GM21825 (cell line): ENCODE measurements around the gene IGF2BP3.
"Not testable (repeated sequence)": the region's sequence is repeated elsewhere in the genome, so short reads cannot be mapped to it uniquely, and the experiment has no call there.

Experiments
- ATAC-seq: cut with Tn5 transposase; IDR thresholded peaks from one replicate; pipeline ENCODE4 v1.9.1; 2021; ENCODE audit warnings: mild to moderate bottlenecking, moderate library complexity; ENCODE audit not compliant: unreplicated experiment

The IGF2BP3 gene

GRCh38 chr7:23426876-23427275 is 43.4 kb downstream of the IGF2BP3 start:
- no peak for ATAC-seq

DNA sequence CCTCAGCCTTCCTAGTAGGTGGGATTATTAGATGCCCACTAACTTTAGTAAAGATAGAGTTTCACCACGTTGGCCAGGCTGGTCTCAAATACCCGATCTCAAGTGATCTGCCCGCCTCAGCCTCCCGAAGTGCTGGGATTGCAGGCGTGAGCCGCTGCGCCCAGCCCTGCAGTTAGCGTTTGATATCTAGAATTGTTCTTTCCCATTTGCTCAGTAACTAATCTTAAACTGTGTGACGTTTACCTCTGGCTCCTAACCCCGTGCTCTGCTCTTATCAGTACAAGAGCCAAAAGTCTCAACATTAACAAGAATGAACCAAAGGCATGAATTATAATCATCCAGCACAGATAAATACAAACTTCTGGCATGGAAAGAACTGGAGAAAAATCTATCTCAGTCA is 47.4 kb downstream of the IGF2BP3 start:
- no peak for ATAC-seq

- ATAC-seq, result no peak
These were observed 47.9 kb downstream of the IGF2BP3 start for GRCh38 chr7:23422384-23422783.

DNA sequence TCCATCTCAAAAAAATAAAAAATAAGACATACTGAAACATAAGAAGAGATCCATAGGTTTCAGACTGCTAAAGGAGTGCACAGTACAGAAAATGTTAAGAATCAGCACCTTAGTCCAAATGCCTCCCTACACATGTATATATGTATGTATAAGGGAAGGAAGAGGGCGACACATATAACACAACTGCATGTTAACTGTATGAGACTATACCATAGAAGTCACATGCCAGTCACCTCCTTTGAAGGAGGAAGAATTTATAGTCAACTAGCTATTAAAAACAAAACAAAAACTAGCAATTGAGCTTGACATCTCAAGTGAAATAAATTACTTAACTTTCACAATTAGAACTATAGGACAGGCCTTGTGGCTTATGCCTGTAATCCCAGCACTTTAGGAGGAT is 50.4 kb downstream of the IGF2BP3 start:
- no peak for ATAC-seq

GRCh38 chr7:23419160-23419559 is 51.1 kb downstream of the IGF2BP3 start:
- ATAC-seq, result no peak

- no peak for ATAC-seq
These were observed 52.2 kb downstream of the IGF2BP3 start for GRCh38 chr7:23418046-23418445.

- no peak for ATAC-seq
These were observed 55.1 kb downstream of the IGF2BP3 start for GRCh38 chr7:23415198-23415597.

DNA sequence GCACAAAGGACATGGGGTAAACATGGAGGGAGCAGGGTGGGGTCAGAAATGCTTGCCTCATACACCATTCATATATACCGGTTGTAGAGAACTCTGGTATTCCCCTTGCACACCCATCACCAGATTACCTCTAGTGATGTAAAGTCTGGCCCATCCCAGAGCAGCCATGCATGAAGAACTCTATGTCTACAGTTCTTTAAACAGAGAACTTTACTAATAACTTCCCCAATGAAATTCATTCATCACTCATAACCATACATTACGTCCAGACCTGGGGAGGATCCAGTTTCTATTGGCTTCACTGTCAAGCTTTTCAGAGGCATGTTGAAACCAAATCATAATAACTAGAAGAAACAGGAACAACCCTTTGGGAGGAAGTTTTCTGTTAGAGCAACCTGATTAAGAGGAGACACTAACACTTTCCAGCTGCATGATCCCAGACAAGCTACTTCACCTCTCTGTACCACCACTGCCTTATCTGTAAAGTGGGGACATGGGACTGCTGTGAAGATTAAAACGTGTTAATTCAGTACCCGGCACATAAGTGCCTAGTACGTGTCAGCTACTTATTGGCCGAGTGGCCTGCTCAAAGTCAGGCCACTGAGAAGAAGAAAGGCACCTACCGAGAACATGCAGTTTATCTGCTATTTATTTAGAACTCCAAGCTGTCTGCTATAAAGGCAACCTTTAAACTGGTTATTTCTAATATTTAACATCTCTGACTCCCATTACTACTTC is 59.7 kb downstream of the IGF2BP3 start:
- peak; percentile 83 for ATAC-seq

GRCh38 chr7:23406564-23406963 is 63.7 kb downstream of the IGF2BP3 start:
- not testable (repeated sequence) for ATAC-seq

DNA sequence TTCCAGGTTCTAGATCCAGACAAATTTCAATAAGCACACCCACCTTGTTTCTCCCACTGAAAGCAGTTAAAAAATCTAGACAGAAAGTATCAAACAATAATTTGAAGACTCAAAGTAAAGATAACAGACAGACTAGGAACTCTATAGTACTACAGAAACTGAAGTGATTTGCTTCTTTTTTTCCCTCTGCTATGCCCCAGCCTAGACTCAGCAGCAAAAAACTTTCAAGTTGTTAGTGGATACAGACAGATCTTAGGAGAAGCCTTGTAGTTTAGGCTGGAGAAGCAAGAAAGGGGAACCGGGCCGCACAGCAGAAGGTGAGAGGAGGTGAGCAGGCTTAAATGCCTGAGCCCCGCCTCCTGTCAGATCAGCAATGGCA is 65.1 kb downstream of the IGF2BP3 start:
- ATAC-seq, result no peak

- no peak for ATAC-seq
These were observed 65.6 kb downstream of the IGF2BP3 start for GRCh38 chr7:23404546-23405239.

- ATAC-seq, result no peak
These were observed 66.3 kb downstream of the IGF2BP3 start for GRCh38 chr7:23403970-23404369.

DNA sequence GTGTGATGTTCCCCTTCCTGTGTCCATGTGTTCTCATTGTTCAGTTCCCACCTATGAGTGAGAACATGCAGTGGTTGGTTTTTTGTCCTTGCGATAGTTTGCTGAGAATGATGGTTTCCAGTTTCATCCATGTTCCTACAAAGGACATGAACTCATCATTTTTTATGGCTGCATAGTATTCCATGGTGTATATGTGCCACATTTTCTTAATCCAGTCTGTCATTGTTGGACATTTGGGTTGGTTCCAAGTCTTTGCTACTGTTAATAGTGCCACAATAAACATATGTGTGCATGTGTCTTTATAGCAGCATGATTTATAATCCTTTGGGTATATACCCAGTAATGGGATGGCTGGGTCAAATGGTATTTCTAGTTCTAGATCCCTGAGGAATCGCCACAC is 72.2 kb downstream of the IGF2BP3 start:
- ATAC-seq, result not testable (repeated sequence)

- ATAC-seq, result no peak
These were observed 73.0 kb downstream of the IGF2BP3 start for GRCh38 chr7:23397241-23397640.

- no peak for ATAC-seq
These were observed 73.9 kb downstream of the IGF2BP3 start for GRCh38 chr7:23396222-23397015.

GRCh38 chr7:23394488-23395171 is 75.7 kb downstream of the IGF2BP3 start:
- no peak for ATAC-seq

DNA sequence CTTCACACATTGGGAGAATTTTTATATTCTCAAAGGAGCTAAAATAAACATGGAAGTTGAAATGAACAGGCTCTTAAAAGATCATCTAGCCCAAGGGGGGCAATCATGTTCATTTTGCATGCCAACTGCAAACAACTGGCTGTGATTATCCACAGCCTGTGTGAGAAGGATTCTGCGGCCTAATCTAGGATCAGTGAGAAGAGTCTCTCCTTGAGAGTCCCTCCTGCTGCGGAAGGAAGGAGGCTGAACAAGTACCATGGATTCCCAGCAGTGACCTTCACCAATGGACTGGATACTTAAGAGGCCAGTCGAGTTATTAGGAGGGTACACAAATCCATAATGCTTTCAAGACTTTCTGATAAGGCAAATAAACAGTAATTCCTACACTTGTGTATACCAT is 76.7 kb downstream of the IGF2BP3 start:
- no peak for ATAC-seq

DNA sequence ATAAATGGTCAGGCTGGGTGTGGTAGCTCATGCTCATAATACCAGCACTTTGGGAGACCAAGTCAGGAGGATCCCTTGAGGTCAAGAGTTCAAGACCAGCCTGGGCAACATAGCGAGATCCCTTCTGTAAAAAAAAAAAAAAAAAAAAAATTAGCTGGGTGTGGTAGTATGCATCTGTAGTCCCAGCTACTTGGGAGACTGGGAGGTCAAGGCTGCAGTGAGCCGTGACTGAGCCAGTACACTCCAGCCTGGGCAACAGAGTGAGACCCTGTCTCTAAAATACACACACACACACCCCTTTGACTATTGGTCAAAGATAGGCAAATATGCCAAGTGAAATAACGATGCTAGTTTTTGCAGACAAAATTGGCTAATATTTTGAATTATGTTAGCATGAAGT is 80.6 kb downstream of the IGF2BP3 start:
- no peak for ATAC-seq

DNA sequence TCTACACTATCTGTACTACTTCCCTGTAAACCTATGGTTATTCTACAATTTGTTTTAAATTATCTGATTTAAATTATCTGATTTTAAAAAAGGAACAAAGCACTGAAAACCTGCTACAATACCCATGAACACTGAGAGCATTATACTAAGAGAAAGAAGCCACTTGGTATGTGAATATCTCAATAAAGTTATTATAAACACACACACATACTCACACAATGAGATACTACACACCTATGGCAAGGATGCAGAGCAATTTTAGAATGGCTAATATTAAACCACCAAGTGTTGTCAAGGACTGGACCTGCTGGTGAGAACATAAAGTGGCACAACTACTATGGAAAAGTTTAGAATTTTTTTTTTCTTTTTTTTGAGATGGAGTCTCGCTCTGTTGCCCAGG is 82.7 kb downstream of the IGF2BP3 start:
- no peak for ATAC-seq

- no peak for ATAC-seq
These were observed 85.2 kb downstream of the IGF2BP3 start for GRCh38 chr7:23385140-23385539.

- ATAC-seq, result no peak
These were observed 87.1 kb downstream of the IGF2BP3 start for GRCh38 chr7:23383225-23383624.
